Sigmoid colon (tissue), 7 donors: ENCODE results near the gene DDX20. TPM values are rescaled to one million over a fixed set of nuclear protein-coding genes. Genes with fewer than 3 reads are reported as not detected.

ENCODE experiments used
- DNase-seq: peaks from one replicate; pipeline ENCODE4 v3.0.0-alpha.2; 2019
- H3K27ac ChIP-seq, 4 donors: fragments of 200-600 bp; sonication (generic); one replicate each; pipeline ENCODE4 v1.5.1; 2016 to 2019; ENCODE audit warnings: mild to moderate bottlenecking in 1 of 4
- H3K27me3 ChIP-seq, 3 donors: fragments of 200-600 bp; sonication (generic); one replicate each; pipeline ENCODE4 v1.5.1; 2019; ENCODE audit warnings: mild to moderate bottlenecking in 1 of 3
- H3K36me3 ChIP-seq, 4 donors: fragments of 200-600 bp; sonication (generic); one replicate each; pipeline ENCODE4 v1.5.1; 2016 to 2019
- H3K4me1 ChIP-seq, 4 donors: fragments of 200-600 bp; sonication (generic); one replicate each; pipeline ENCODE4 v1.5.1; 2017 to 2019
- H3K4me3 ChIP-seq, 4 donors: fragments of 200-600 bp; sonication (generic); one replicate each; pipeline ENCODE4 v1.5.1; 2017 to 2019; ENCODE audit warnings: mild to moderate bottlenecking in 2 of 4, moderate library complexity in 1 of 4
- H3K9me3 ChIP-seq, 4 donors: fragments of 200-600 bp in 3 of 4; sonication (generic) in 3 of 4; one replicate each; pipeline versions ENCODE4 v1.5.1 to v1.6.1; 2013 to 2019
- CTCF ChIP-seq, 4 experiments: fragments of 450-650 bp in 3 of 4; fragments of 200-600 bp in 1 of 4; IDR thresholded peaks; one replicate each; pipeline ENCODE4 v1.5.1; 2016 to 2019; ENCODE audit warnings: antibody characterized with exemption in 4 of 4, mild to moderate bottlenecking in 3 of 4, moderate library complexity in 2 of 4
- EP300 ChIP-seq, 4 donors: sonication (generic); formaldehyde crosslinking; IDR thresholded peaks; one replicate each; pipeline ENCODE4 v1.6.1; 2017; ENCODE audit warnings: antibody characterized with exemption in 4 of 4
- POLR2A ChIP-seq, 2 donors: fragments of 450-650 bp; IDR thresholded peaks; one replicate each; pipeline ENCODE4 v1.6.1; 2016; ENCODE audit warnings: antibody characterized with exemption in 2 of 2, mild to moderate bottlenecking in 2 of 2, moderate library complexity in 2 of 2
- POLR2AphosphoS5 ChIP-seq, 4 donors: sonication (generic); formaldehyde crosslinking; IDR thresholded peaks; one replicate each; pipeline ENCODE4 v1.6.1; 2017; ENCODE audit warnings: antibody characterized with exemption in 4 of 4
- whole genome bisulfite sequencing, 2 donors: extraction: QIAGEN DNeasy Blood & Tissue Kit; methylation state at CpG; one replicate each; pipeline ENCODE4 v1.1.7; 2013; 5-methylcytosine and 5-hydroxymethylcytosine counted together
- intact Hi-C: fragments of 100-400 bp; cut with DNase I; formaldehyde crosslinking; loops from one replicate; pipeline ENCODE4 v1.15.1; 2023
- polyA plus RNA-seq, 3 donors: library from polyadenylated mRNA; stranded (reverse); fragments of 200-250 nt; gene quantifications; one replicate each; pipeline ENCODE4 v1.2.3, GENCODE V29; 2013
- total RNA-seq, 4 donors: library from RNA; depleted of rRNA; stranded (reverse); fragments of >200 nt; gene quantifications; one replicate each; pipeline ENCODE4 v1.1.0, GENCODE V29; 2016
- donor health status: healthy with polysubstance abuse.
- donor health status: Bipolar disorder and iron deficiency.
- donor health status: healthy.

DDX20 gene
- total and polyA plus RNA-seq, 7 donors, result 2.3 to 30.9 (median 18.7) TPM

GRCh38 chr1:111716333-111716732 is 39.4 kb upstream of the DDX20 start:
- Histone ChIP-seq H3K27me3 (no peaks in the 10 kb centered on the region), H3K36me3 (peaks cover 0 to 28% (median 3%) of the 10 kb centered on the region in 4 donors), H3K9me3 (no peaks in the 10 kb centered on the region), H3K4me1 (peaks cover 0 to 24% (median 16%) of the 10 kb centered on the region in 4 donors), H3K27ac (no peak overlapping the region), H3K4me3 (no peak overlapping the region)
- intact Hi-C loops, result no loop called here
- no peak for DNase-seq
- WGBS, 2 donors, result 75 to 77% methylated on average over 3 of the region's 3 CpGs
- TF ChIP-seq CTCF (IDR thresholded peaks at IDR 0.05) (no peak), POLR2A (IDR thresholded peaks at IDR 0.05) (no peak), POLR2AphosphoS5 (IDR thresholded peaks at IDR 0.05) (no peak), EP300 (IDR thresholded peaks at IDR 0.05) (no peak)

- H3K27me3 ChIP-seq, result no peaks in the 10 kb centered on the region
- WGBS, 2 donors, result 91 to 98% methylated on average over 2 of the region's 2 CpGs
- H3K27ac ChIP-seq, result no peak overlapping the region
- H3K36me3 ChIP-seq, result peaks cover 0 to 19% (median 2%) of the 10 kb centered on the region in 4 donors
- intact Hi-C loops, result no loop called here
- no peak overlapping the region for H3K4me3 ChIP-seq
- no peak for DNase-seq
- H3K9me3 ChIP-seq, result no peaks in the 10 kb centered on the region
- H3K4me1 ChIP-seq, result peaks cover 0 to 32% (median 25%) of the 10 kb centered on the region in 4 donors
- TF ChIP-seq POLR2A (IDR thresholded peaks at IDR 0.05), result no peak
- no peak for TF ChIP-seq POLR2AphosphoS5 (IDR thresholded peaks at IDR 0.05)
- TF ChIP-seq EP300 (IDR thresholded peaks at IDR 0.05), result no peak
- no peak for TF ChIP-seq CTCF (IDR thresholded peaks at IDR 0.05)
These were observed 38.3 kb upstream of the DDX20 start for GRCh38 chr1:111717450-111717849.

DNA sequence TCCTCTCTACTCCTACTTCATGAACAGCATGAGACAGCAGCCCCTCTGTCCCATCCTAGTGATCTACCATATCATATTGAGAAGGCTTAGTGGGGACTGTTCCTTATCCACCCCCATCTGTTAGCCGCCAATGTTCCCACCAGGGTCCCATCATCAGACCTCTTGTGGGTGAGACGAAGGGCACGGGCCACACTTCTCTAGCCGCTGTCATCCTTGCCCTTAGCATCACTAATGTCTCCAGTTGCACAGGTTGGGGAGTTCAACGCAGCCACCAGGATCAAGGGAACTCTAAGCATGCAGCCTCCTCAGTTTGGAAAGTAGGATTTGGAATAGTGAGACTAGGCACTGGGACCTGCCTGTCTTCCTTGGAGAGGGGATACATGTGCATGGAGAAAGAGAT is 36.6 kb upstream of the DDX20 start:
- TF ChIP-seq CTCF (IDR thresholded peaks at IDR 0.05), result no peak
- TF ChIP-seq POLR2AphosphoS5 (IDR thresholded peaks at IDR 0.05), result peak in 2 of 4 donors; percentile 23 to 25
- no peak overlapping the region for H3K4me3 ChIP-seq
- H3K27ac ChIP-seq, result peak overlapping the region in 1 of 4 donors; percentile 19
- H3K36me3 ChIP-seq, result peaks cover 0 to 10% (median 0%) of the 10 kb centered on the region in 4 donors
- peaks cover 0 to 32% (median 25%) of the 10 kb centered on the region in 4 donors for H3K4me1 ChIP-seq
- no peaks in the 10 kb centered on the region for H3K9me3 ChIP-seq
- H3K27me3 ChIP-seq, result no peaks in the 10 kb centered on the region
- intact Hi-C loops, result no loop called here
- 96% methylated on average over 5 of the region's 5 CpGs for WGBS, 2 donors
- no peak for DNase-seq

DNA sequence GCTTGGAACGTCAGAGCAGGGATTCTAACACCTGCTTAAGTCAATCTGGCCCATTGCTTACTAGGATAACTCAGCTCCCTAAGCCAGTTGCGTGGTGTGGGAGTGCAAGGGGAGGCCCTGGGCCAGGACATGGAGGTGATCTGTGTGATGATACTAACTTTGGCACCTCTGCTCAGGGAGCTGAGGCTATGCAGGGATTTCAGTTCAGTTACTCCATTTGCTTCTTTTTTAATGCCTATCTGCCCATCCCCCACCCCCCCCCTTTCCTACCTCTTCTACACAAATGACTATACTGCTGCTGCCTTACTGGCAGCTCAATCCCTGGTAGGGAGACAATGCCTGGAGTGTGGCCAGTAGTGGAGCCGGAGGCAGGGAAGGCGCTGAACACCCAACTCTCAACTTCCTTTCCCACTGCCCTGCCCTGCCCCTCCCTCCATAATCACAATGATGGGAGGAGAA is 36.0 kb upstream of the DDX20 start:
- 40 to 65% methylated on average over 4 of the region's 4 CpGs for WGBS, 2 donors
- Histone ChIP-seq H3K27me3 (no peaks in the 10 kb centered on the region), H3K9me3 (no peaks in the 10 kb centered on the region), H3K4me3 (no peak overlapping the region), H3K36me3 (peaks cover 0 to 10% (median 0%) of the 10 kb centered on the region in 4 donors), H3K4me1 (peaks cover 0 to 32% (median 25%) of the 10 kb centered on the region in 4 donors), H3K27ac (peak overlapping the region in 1 of 4 donors; percentile 19)
- intact Hi-C loops, result no loop called here
- no peak for DNase-seq
- TF ChIP-seq POLR2A (IDR thresholded peaks at IDR 0.05) (no peak), EP300 (IDR thresholded peaks at IDR 0.05) (no peak), CTCF (IDR thresholded peaks at IDR 0.05) (no peak), POLR2AphosphoS5 (IDR thresholded peaks at IDR 0.05) (no peak)
